ENCODE results near the gene COPS4.
"Not testable (repeated sequence)": the region's sequence is repeated elsewhere in the genome, so short reads cannot be mapped to it uniquely, and the experiment has no call there.

Gene COPS4

GRCh38 chr4:83034630-83035494 is at the start of gene COPS4:
COPS4 (plus strand) TSS chr4:83035183; CDS start chr4:83035225, 42 bp downstream.
- peak; percentile 91 for DNase-seq (ENCODE audit: low read depth)

DNA sequence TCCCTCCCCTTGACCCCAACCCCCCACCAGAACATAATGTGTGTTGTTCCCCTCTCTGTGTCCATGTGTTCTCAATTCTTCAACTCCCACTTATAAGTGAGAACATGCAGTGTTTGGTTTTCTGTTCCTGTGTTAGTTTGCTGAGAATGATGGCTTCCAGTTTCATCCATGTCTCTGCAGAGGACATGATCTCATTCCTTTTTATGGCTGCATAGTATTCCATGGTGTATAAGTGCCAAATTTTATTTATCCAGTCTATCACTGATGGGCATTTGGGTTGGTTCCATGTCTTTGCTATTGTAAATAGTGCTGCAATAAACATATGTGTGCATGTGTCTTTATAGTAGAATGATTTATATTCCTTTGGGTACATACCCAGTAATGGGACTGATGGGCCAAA is 47.5 kb upstream of the COPS4 start:
- DNase-seq (ENCODE audit: low read depth), result not testable (repeated sequence)

- DNase-seq (ENCODE audit: low read depth), result no peak
These were observed 46.6 kb upstream of the COPS4 start for GRCh38 chr4:82988323-82988832.

GRCh38 chr4:82989575-82990429 is 45.2 kb upstream of the COPS4 start:
- no peak for DNase-seq (ENCODE audit: low read depth)

- DNase-seq (ENCODE audit: low read depth), result no peak
These were observed 40.1 kb upstream of the COPS4 start for GRCh38 chr4:82994834-82995233.

DNA sequence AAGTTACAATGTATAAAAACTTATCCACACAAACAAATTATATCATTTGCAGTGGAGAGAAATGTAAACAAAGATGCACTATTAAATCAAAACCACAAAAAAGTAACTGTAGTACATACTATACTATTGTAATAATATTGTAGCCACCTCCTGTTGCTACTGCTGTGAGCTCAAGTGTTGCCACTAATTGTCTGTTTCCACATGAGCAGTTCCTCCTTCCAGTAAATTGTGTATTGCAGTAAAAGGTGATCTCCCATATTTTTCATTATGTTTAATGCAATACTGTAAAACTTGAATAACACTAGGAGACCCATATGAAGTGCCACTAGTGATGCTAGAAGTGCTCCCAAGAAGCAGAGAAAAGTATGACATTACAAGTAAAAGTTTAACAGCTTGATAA is 36.1 kb upstream of the COPS4 start:
- DNase-seq (ENCODE audit: low read depth), result no peak

- DNase-seq (ENCODE audit: low read depth), result no peak
These were observed 32.7 kb upstream of the COPS4 start for GRCh38 chr4:83002329-83002728.

GRCh38 chr4:83003044-83003791 is 31.8 kb upstream of the COPS4 start:
- not testable (repeated sequence) for DNase-seq (ENCODE audit: low read depth)

GRCh38 chr4:83009529-83009928 is 25.5 kb upstream of the COPS4 start:
- DNase-seq (ENCODE audit: low read depth), result no peak

DNA sequence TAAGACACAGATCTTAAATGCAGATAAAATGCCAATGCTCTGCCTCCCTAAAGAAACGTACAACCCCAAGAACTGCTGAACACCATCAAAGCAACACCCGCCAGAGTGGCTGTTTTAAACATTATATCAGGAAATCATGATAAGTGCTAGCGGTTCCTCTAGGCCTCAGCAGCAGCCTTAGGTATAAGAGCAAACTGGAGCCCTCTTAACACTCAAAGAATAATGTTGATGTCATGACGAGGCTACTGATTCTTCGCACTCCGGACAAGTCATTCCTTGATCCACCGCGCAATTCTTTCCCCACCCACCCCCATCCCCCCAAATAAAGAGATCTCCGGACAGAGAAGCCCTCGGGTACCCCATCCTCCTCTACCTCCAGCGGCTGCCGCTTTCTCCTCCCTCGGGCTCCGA is 24.9 kb upstream of the COPS4 start:
- no peak for DNase-seq (ENCODE audit: low read depth)

- peak; percentile 73 for DNase-seq (ENCODE audit: low read depth)
These were observed 24.3 kb upstream of the COPS4 start, which contains the start of gene LIN54 for GRCh38 chr4:83010522-83011318. LIN54 (minus strand) TSS chr4:83010823; CDS start chr4:82984844, 25,979 bp downstream.

DNA sequence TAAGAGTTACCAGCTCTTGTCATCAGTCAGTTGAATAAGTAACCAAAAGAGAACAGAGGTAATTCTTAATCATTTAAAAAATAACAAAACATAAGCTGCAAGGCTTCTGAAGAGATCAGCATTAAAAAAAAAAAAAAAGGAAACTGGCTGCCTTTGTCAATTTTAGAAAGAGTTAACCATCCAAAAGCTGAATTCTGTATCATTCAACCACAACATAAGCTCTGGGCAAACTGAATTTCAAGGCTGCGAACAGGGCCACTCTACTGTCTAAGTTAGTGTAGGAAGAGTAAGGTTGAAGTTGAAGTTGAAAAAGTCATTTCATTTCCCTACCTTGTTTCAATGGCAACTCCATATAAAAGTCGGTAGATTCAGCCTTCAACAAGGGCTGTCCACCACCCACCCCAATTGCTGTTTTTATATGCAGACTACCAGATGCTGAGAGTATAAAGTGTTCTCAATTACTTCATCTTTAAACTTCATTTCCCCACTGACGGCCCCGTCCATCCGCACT is 23.2 kb upstream of the COPS4 start:
- no peak for DNase-seq (ENCODE audit: low read depth)

DNA sequence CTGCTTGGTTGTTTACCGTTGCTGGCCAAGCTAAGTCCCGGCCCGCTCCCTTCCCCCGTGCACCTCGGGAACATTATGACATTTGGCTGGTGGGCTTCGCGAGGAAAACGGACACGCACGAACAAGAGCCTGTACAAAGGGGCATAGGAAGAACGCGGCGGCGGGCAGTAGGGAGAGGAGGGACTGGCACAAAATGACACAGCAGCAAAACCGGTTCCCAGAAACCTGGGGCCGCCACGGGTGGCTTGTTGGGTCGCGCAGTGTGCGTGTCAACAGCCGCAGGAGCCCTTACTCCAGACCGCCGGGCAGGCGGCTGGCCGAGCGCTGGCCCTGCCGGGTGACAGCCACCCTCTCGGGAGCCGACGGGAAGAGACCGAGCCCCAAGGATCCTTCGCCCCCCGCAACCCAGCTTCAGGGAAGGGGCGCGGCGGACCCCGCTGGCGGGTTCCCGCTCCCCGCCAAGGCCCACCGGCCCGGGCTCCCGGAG is 22.7 kb upstream of the COPS4 start:
- DNase-seq (ENCODE audit: low read depth), result no peak

DNA sequence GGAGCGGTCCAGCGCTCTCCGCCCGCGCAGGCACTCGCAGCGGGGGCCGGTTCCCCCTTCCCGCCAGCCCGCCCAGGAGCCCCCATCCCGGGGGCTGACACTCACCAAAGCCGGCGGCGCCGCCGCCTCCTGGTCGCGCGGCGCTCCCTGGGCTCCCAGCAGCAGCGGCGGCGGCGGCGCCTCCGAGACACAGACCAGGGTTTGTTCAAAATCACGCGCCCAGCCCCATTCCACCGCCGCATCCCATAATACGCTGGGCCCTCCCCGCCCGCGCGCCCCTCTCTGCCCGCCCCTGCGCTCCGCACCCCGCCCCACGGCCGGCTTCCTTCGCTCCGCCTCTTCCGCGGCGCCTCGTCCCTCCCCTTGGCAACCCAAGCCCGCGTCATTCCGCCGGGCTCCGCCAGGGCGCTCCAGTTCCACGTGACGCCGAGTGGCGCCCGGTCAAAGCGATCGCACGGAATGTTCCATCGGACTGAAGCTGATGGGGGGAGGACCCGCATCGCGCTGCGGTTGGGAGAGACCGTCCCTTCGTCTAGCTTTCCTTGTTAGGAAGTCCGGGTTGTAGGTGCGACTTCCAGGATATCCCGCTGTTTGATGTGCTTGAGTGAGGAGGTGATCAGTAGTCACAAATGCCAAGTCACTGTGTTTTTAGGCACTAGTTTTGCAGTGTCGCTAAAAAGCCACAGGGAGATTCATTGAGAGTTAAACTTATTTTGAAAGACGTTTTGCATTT is 22.1 kb upstream of the COPS4 start:
- peak; percentile 95 for DNase-seq (ENCODE audit: low read depth)

GRCh38 chr4:83013420-83013867 is 21.5 kb upstream of the COPS4 start:
- no peak for DNase-seq (ENCODE audit: low read depth)

DNA sequence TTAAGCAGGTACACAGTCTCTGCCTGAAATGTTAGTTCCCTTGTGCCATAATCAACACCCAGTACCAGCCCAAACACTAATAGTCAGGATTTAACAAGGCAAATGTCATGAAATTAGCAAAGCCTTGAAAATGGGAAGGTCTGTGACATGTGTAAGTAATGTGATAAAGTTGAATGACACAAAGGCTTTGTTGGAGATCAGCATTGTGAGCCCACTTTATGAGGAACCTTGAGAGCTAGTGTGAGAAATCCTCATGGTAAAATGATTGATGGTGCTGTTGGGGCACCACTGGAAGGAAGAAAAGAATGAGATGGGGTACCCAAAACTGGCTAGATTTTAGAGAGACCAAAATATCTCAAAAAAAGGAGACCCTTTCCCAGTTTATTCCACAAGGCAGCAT is 21.1 kb upstream of the COPS4 start:
- DNase-seq (ENCODE audit: low read depth), result no peak

- DNase-seq (ENCODE audit: low read depth), result no peak
These were observed 15.0 kb upstream of the COPS4 start for GRCh38 chr4:83019794-83020494.

- DNase-seq (ENCODE audit: low read depth), result no peak
These were observed 12.1 kb upstream of the COPS4 start for GRCh38 chr4:83022724-83023450.

DNA sequence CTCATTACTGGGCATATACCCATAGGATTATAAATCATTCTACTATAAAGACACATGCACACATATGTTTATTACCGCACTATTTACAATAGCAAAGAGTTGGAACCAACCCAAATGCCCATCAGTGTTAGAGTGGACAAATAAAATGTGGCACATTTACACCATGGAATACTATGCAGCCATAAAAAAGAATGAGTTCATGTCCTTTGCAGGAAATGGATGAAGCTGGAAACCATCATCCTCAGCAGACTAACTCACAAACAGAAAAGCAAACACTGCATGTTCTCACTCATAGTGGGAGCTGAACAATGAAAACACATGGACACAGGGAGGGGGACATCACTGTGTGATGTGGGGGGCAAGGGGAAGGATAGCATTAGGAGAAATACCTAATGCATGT is 11.4 kb upstream of the COPS4 start:
- not testable (repeated sequence) for DNase-seq (ENCODE audit: low read depth)

Data from activated gamma-delta T cell treated with anti-CD3 and anti-CD28 coated beads, Interleukin-2, amount 50 U/mL, for 16 hours (primary cell).